IMR-90 (cell line): ENCODE data around the gene AMN. TPM values are rescaled to one million over a fixed set of nuclear protein-coding genes. Genes with fewer than 3 reads are reported as not detected.

Experiments
- ATAC-seq: fragments of 200-7000 bp; cut with Tn5 transposase; 2 replicates; pipeline ENCODE4 v1.9.1; 2020; ENCODE audit warnings: low read depth, mild to moderate bottlenecking, moderate library complexity
- BruUV-seq: library from RNA; stranded (reverse); fragments of 400-500 nt; replicated peaks from 2 replicates; lab custom pipeline; 2021; lab: Mats Ljungman, UMichigan
- CTCF ChIA-PET: fragments of 300-600 bp; formaldehyde crosslinking; extraction: SDS; loops from one replicate; lab custom pipeline; 2021; ENCODE audit warnings: antibody characterized with exemption; lab: Yijun Ruan, JAX
- POLR2A ChIA-PET: fragments of 300-600 bp; sonication (Branson Sonifier 250); formaldehyde crosslinking; loops from one replicate; lab custom pipeline; 2022; ENCODE audit warnings: antibody characterized with exemption; ENCODE audit not compliant: unreplicated experiment; lab: Charles Lee
- DNase-seq: peaks from one replicate; pipeline ENCODE4 v3.0.0; 2013
- H2AFZ ChIP-seq: replicated peaks from 2 replicates; pipeline ENCODE3; 2013; ENCODE audit warnings: low read length, mild to moderate bottlenecking; ENCODE audit not compliant: poor library complexity
- H2AK5ac ChIP-seq: 2 replicates; pipeline ENCODE4 v1.6.1; 2013; ENCODE audit warnings: low read depth, low read length, inconsistent platforms
- H2AK9ac ChIP-seq: replicated peaks from 2 replicates; pipeline ENCODE3; 2013; ENCODE audit warnings: mild to moderate bottlenecking, low read depth, low read length, moderate library complexity; ENCODE audit not compliant: poor library complexity
- H2BK120ac ChIP-seq: 2 replicates; pipeline ENCODE4 v1.6.1; 2013; ENCODE audit warnings: low read depth, low read length, inconsistent platforms
- H2BK15ac ChIP-seq: 3 replicates; pipeline ENCODE4 v1.6.1; 2013; ENCODE audit warnings: low read depth, low read length, inconsistent platforms
- H2BK20ac ChIP-seq: 2 replicates; pipeline ENCODE4 v1.6.1; 2013; ENCODE audit warnings: low read depth, mild to moderate bottlenecking, inconsistent platforms, low read length, moderate library complexity
- H2BK5ac ChIP-seq: 2 replicates; pipeline ENCODE4 v1.6.1; 2013; ENCODE audit warnings: mild to moderate bottlenecking, low read depth, low read length, inconsistent platforms; ENCODE audit not compliant: poor library complexity, severe bottlenecking
- H3K14ac ChIP-seq: replicated peaks from 2 replicates; pipeline ENCODE4 v1.6.1; 2013; ENCODE audit warnings: low read depth, low read length, inconsistent platforms
- H3K18ac ChIP-seq: 2 replicates; pipeline ENCODE4 v1.6.1; 2013; ENCODE audit warnings: low read depth, low read length, control low read depth
- H3K23ac ChIP-seq: 2 replicates; pipeline ENCODE4 v1.6.1; 2013; ENCODE audit warnings: low read depth, low read length, inconsistent platforms
- H3K27ac ChIP-seq: 2 replicates; pipeline ENCODE4 v1.5.1; 2013; ENCODE audit warnings: mild to moderate bottlenecking, control low read depth, low read length; ENCODE audit not compliant: insufficient read depth
- H3K27me3 ChIP-seq: 2 replicates; pipeline ENCODE4 v1.6.1; 2013; ENCODE audit warnings: low read length; ENCODE audit not compliant: control insufficient read depth, insufficient read depth
- H3K36me3 ChIP-seq: 2 replicates; pipeline ENCODE4 v1.6.1; 2013; ENCODE audit warnings: low read length, mixed read lengths; ENCODE audit not compliant: control insufficient read depth, insufficient read depth
- H3K4ac ChIP-seq: 2 replicates; pipeline ENCODE4 v1.6.1; 2013; ENCODE audit warnings: low read depth, low read length, inconsistent platforms
- H3K4me1 ChIP-seq: 2 replicates; pipeline ENCODE4 v1.6.1; 2013; ENCODE audit warnings: low read length, mixed read lengths; ENCODE audit not compliant: control insufficient read depth, insufficient read depth
- H3K4me2 ChIP-seq: 2 replicates; pipeline ENCODE4 v1.6.1; 2013; ENCODE audit warnings: low read depth, mild to moderate bottlenecking, control low read depth, low read length, moderate library complexity
- H3K4me3 ChIP-seq: 2 replicates; pipeline ENCODE4 v1.5.1; 2013; ENCODE audit warnings: low read depth, mild to moderate bottlenecking, control low read depth, low read length, moderate library complexity; ENCODE audit not compliant: insufficient read depth
- H3K56ac ChIP-seq: 2 replicates; pipeline ENCODE4 v1.6.1; 2013; ENCODE audit warnings: low read length, inconsistent platforms; ENCODE audit not compliant: insufficient read depth; ENCODE audit errors: extremely low read depth
- H3K79me1 ChIP-seq, 2 experiments: 2 replicates each; pipeline ENCODE4 v1.6.1; 2013; ENCODE audit warnings: low read length in 2 of 2, inconsistent platforms in 1 of 2, low read depth in 1 of 2
- H3K9ac ChIP-seq: 2 replicates; pipeline ENCODE4 v1.6.1; 2013; ENCODE audit warnings: low read depth, low read length, control low read depth
- H3K9me1 ChIP-seq: 2 replicates; pipeline ENCODE4 v1.6.1; 2013; ENCODE audit warnings: low read length, inconsistent platforms; ENCODE audit not compliant: insufficient read depth
- H3K9me3 ChIP-seq: 2 replicates; pipeline ENCODE4 v1.6.1; 2013; ENCODE audit warnings: low read length; ENCODE audit not compliant: control insufficient read depth, insufficient read depth
- H4K20me1 ChIP-seq: 2 replicates; pipeline ENCODE4 v1.6.1; 2013; ENCODE audit warnings: low read length, inconsistent platforms; ENCODE audit not compliant: insufficient read depth
- H4K5ac ChIP-seq: 2 replicates; pipeline ENCODE4 v1.6.1; 2013; ENCODE audit warnings: mild to moderate bottlenecking, low read depth, low read length, control low read depth
- H4K8ac ChIP-seq, 2 experiments: 2 replicates each; pipeline ENCODE4 v1.6.1; 2013; ENCODE audit warnings: low read depth in 2 of 2, low read length in 2 of 2, control low read depth in 1 of 2, inconsistent platforms in 1 of 2
- H4K91ac ChIP-seq: 2 replicates; pipeline ENCODE4 v1.6.1; 2013; ENCODE audit warnings: low read depth, low read length, inconsistent platforms; ENCODE audit not compliant: insufficient read depth
- BHLHE40 ChIP-seq: fragments of 150-350 bp; IDR thresholded peaks from 2 replicates; pipeline ENCODE4 v1.6.1; 2016; ENCODE audit warnings: mild to moderate bottlenecking, low read depth, low read length
- CEBPB ChIP-seq: IDR thresholded peaks from 2 replicates; pipeline ENCODE4 v1.6.1; 2012; ENCODE audit warnings: low read depth, low read length, improper control_type of control experiment
- CHD1 ChIP-seq: IDR thresholded peaks from 2 replicates; pipeline ENCODE4 v1.6.1; 2012; ENCODE audit warnings: low read depth, low read length, improper control_type of control experiment
- FOS ChIP-seq: fragments of 150-350 bp; IDR thresholded peaks from 2 replicates; pipeline ENCODE4 v1.6.1; 2016; ENCODE audit warnings: low read depth, low read length
- MAFK ChIP-seq: IDR thresholded peaks from 2 replicates; pipeline ENCODE4 v1.6.1; 2012; ENCODE audit warnings: low read depth, low read length, improper control_type of control experiment
- MAZ ChIP-seq: IDR thresholded peaks from 2 replicates; pipeline ENCODE4 v1.6.1; 2012; ENCODE audit warnings: low read depth, mild to moderate bottlenecking, low read length, improper control_type of control experiment, moderate library complexity, borderline replicate concordance
- MXI1 ChIP-seq: IDR thresholded peaks from 2 replicates; pipeline ENCODE4 v1.6.1; 2012; ENCODE audit warnings: low read depth, mild to moderate bottlenecking, low read length, moderate library complexity, borderline replicate concordance
- NFE2L2 ChIP-seq: fragments of 150-350 bp; IDR thresholded peaks from 2 replicates; pipeline ENCODE4 v1.6.1; 2016; ENCODE audit warnings: low read depth, mild to moderate bottlenecking, low read length
- POLR2A ChIP-seq: IDR thresholded peaks from 2 replicates; pipeline ENCODE4 v1.6.1; 2012; ENCODE audit warnings: mild to moderate bottlenecking, low read depth, low read length
- RAD21 ChIP-seq: IDR thresholded peaks from 2 replicates; pipeline ENCODE4 v1.6.1; 2012; ENCODE audit warnings: low read length, improper control_type of control experiment
- RCOR1 ChIP-seq: IDR thresholded peaks from 2 replicates; pipeline ENCODE4 v1.6.1; 2012; ENCODE audit warnings: mild to moderate bottlenecking, low read length, improper control_type of control experiment; ENCODE audit not compliant: insufficient replicate concordance
- RFX5 ChIP-seq: IDR thresholded peaks from 2 replicates; pipeline ENCODE4 v1.8.0; 2012; ENCODE audit warnings: low read depth, mild to moderate bottlenecking, low read length, moderate library complexity
- SMC3 ChIP-seq: fragments of 150-350 bp; IDR thresholded peaks from 2 replicates; pipeline ENCODE4 v1.6.1; 2016; ENCODE audit warnings: low read depth, mild to moderate bottlenecking, antibody characterized with exemption, low read length, moderate library complexity
- WGBS, 2 experiments: methylation state at CpG; one replicate each; pipeline versions ENCODE4 v1.1.5 to v1.1.7; 2013; ENCODE audit warnings: missing lambda C conversion rate in 2 of 2; ENCODE audit not compliant: insufficient read length in 1 of 2; ENCODE audit errors: extremely low coverage in 2 of 2; 5-methylcytosine and 5-hydroxymethylcytosine counted together
- dilution Hi-C: fragments of 300-500 bp; cut with HindIII; formaldehyde crosslinking; loops from one replicate; pipeline ENCODE4 v1.14.3; 2018; ENCODE audit warnings: low sequenced_read_pairs; ENCODE audit not compliant: unreplicated experiment
- in situ Hi-C: fragments of 300-500 bp; cut with MboI; formaldehyde crosslinking; loops from 3 replicates; pipeline ENCODE4 v1.14.3; 2019; ENCODE audit warnings: low sequenced_read_pairs, inconsistent platforms, mixed read lengths
- intact Hi-C: fragments of 100-400 bp; cut with micrococcal nuclease; formaldehyde crosslinking; loops from 2 replicates; pipeline ENCODE4 v1.10.0; 2022
- polyA plus RNA-seq, 3 experiments: library from polyadenylated mRNA; depleted of rRNA; stranded (reverse); fragments of >200 nt; gene quantifications; 2 replicates each; pipeline ENCODE4 v1.2.3, GENCODE V29; 2012; ENCODE audit warnings: low replicate concordance in 1 of 3
- total RNA-seq: library from RNA; depleted of rRNA; stranded (reverse); fragments of >200 nt; gene quantifications from 2 replicates; pipeline ENCODE4 v1.2.3, GENCODE V29; 2012
- TF ChIP-seq, protein P1 (sequence below): fragments of 150-350 bp; IDR thresholded peaks from 2 replicates; pipeline ENCODE4 v1.6.1; 2016; ENCODE audit warnings: low read depth, mild to moderate bottlenecking, low read length, moderate library complexity, borderline replicate concordance
- TF ChIP-seq, protein P2 (sequence below): conservative IDR thresholded peaks from 2 replicates; pipeline ENCODE4 v1.5.1; 2012; ENCODE audit warnings: mild to moderate bottlenecking, low read depth, low read length, improper control_type of control experiment
- TF ChIP-seq, protein P3 (sequence below): fragments of 150-350 bp; IDR thresholded peaks from 2 replicates; pipeline ENCODE4 v1.6.1; 2017; ENCODE audit warnings: mild to moderate bottlenecking, antibody characterized with exemption, low read length, low read depth

The AMN gene
- total and polyA plus RNA-seq, 2 of the 4 experiments (the other 2 are of a cell fraction), result under 0.01 to 0.24 TPM

DNA sequence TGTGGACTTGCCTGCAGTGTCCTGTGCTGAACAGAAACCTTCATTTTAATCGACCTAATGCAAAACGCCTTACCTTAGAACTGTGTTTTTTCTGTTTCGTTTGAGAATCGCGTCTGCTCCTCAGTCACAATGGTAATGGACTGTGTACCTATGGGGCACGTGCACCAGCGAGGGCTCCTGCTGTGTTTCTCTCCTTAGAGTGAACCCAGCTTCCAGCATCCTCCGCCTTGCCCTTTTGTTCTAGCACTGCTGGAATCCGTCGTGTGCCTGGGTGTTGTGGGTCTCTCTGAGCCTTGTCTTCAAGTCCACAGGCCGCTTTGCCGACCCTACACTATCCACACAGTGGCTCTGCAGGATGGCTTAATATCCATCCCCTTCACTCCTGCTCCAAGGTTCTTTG, 3.6 kb downstream of the AMN start:
- H4K91ac ChIP-seq, result no peak overlapping the region
- H3K4me2 ChIP-seq, result no peak overlapping the region
- H3K36me3 ChIP-seq, result peaks cover 2% of the 10 kb centered on the region; the same call in 1 of the 2 replicates
- no peak overlapping the region for H3K4me3 ChIP-seq
- WGBS, 2 experiments, result 63% methylated on average over 9 of the region's 12 CpGs; no CpG with 5 or more reads in 1 of the 2 experiments
- H4K8ac ChIP-seq, result no peak overlapping the region
- H4K20me1 ChIP-seq, result peaks cover 5% of the 10 kb centered on the region
- BruUV-seq, result no TSS peak
- H3K56ac ChIP-seq, result no peak overlapping the region
- no peak overlapping the region for H2BK5ac ChIP-seq
- no peak overlapping the region for H3K4ac ChIP-seq
- no peak overlapping the region for H2BK15ac ChIP-seq
- POLR2A ChIA-PET, result no interaction called here
- peaks cover 13% of the 10 kb centered on the region for H3K4me1 ChIP-seq
- H2BK20ac ChIP-seq, result no peak overlapping the region
- H2AK5ac ChIP-seq, result no peak overlapping the region
- no peak for ATAC-seq
- H4K5ac ChIP-seq, result no peak overlapping the region
- H3K9me3 ChIP-seq, result peaks cover 7% of the 10 kb centered on the region; the same call in 1 of the 2 replicates
- no peak overlapping the region for H2AFZ ChIP-seq
- H2AK9ac ChIP-seq, result no peak overlapping the region
- no peak for DNase-seq
- H3K18ac ChIP-seq, result no peak overlapping the region
- H3K14ac ChIP-seq, result no peak overlapping the region
- H3K9me1 ChIP-seq, result 0 out of 2 replicates have a peak, but pooled peaks cover 5% of the 10 kb centered on the region
- in situ Hi-C loops, result no loop called here
- H3K27ac ChIP-seq, result no peak overlapping the region
- no peaks in the 10 kb centered on the region for H3K79me1 ChIP-seq
- H3K9ac ChIP-seq, result no peak overlapping the region
- peaks cover 84% of the 10 kb centered on the region for H3K27me3 ChIP-seq
- no peak for TF ChIP-seq CEBPB
- no peak for TF ChIP-seq MAFK
- no peak for TF ChIP-seq MAZ
- TF ChIP-seq, protein P1, sequence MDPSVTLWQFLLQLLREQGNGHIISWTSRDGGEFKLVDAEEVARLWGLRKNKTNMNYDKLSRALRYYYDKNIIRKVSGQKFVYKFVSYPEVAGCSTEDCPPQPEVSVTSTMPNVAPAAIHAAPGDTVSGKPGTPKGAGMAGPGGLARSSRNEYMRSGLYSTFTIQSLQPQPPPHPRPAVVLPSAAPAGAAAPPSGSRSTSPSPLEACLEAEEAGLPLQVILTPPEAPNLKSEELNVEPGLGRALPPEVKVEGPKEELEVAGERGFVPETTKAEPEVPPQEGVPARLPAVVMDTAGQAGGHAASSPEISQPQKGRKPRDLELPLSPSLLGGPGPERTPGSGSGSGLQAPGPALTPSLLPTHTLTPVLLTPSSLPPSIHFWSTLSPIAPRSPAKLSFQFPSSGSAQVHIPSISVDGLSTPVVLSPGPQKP, result no peak
- TF ChIP-seq, protein P2, sequence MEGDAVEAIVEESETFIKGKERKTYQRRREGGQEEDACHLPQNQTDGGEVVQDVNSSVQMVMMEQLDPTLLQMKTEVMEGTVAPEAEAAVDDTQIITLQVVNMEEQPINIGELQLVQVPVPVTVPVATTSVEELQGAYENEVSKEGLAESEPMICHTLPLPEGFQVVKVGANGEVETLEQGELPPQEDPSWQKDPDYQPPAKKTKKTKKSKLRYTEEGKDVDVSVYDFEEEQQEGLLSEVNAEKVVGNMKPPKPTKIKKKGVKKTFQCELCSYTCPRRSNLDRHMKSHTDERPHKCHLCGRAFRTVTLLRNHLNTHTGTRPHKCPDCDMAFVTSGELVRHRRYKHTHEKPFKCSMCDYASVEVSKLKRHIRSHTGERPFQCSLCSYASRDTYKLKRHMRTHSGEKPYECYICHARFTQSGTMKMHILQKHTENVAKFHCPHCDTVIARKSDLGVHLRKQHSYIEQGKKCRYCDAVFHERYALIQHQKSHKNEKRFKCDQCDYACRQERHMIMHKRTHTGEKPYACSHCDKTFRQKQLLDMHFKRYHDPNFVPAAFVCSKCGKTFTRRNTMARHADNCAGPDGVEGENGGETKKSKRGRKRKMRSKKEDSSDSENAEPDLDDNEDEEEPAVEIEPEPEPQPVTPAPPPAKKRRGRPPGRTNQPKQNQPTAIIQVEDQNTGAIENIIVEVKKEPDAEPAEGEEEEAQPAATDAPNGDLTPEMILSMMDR, result no peak
- TF ChIP-seq MXI1, result no peak
- no peak for TF ChIP-seq RCOR1
- TF ChIP-seq RFX5, result no peak
- TF ChIP-seq, protein P3, sequence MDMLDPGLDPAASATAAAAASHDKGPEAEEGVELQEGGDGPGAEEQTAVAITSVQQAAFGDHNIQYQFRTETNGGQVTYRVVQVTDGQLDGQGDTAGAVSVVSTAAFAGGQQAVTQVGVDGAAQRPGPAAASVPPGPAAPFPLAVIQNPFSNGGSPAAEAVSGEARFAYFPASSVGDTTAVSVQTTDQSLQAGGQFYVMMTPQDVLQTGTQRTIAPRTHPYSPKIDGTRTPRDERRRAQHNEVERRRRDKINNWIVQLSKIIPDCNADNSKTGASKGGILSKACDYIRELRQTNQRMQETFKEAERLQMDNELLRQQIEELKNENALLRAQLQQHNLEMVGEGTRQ, result no peak
- no peak for TF ChIP-seq BHLHE40
- TF ChIP-seq SMC3, result no peak
- TF ChIP-seq CHD1, result no peak
- TF ChIP-seq RAD21, result no peak
- TF ChIP-seq POLR2A, result no peak
- TF ChIP-seq NFE2L2, result no peak
- no peak for TF ChIP-seq FOS
- intact Hi-C loops, result no loop called here
- H3K23ac ChIP-seq, result no peak overlapping the region
- no peak overlapping the region for H2BK120ac ChIP-seq
- dilution Hi-C loops, result no loop called here
- CTCF ChIA-PET, result no interaction called here
